IPS-18c (cell line): ENCODE measurements around the gene CHCHD6.

ENCODE experiments used
- H3K4me3 ChIP-seq: 2 replicates; pipeline ENCODE4 v1.7.0; 2013; ENCODE audit warnings: low read depth, mild to moderate bottlenecking, low read length, moderate library complexity; ENCODE audit not compliant: insufficient read depth
- H3K9me3 ChIP-seq: one replicate; pipeline ENCODE4 v1.6.1; 2013; ENCODE audit warnings: mild to moderate bottlenecking, low read length, moderate library complexity; ENCODE audit not compliant: control insufficient read depth, insufficient read depth

CHCHD6 gene

GRCh38 chr3:126957776-126958637 lies 254.0 kb downstream of the CHCHD6 start:
- H3K4me3 ChIP-seq, result no peak overlapping the region
- no peaks in the 10 kb centered on the region for H3K9me3 ChIP-seq

- no peaks in the 10 kb centered on the region for H3K9me3 ChIP-seq
- H3K4me3 ChIP-seq, result no peak overlapping the region
Observed at GRCh38 chr3:126958638-126959085, 254.6 kb downstream of the CHCHD6 start.

GRCh38 chr3:126959136-126959920 lies 255.3 kb downstream of the CHCHD6 start:
- no peak overlapping the region for H3K4me3 ChIP-seq
- no peaks in the 10 kb centered on the region for H3K9me3 ChIP-seq

GRCh38 chr3:126959921-126960603 lies 256.0 kb downstream of the CHCHD6 start:
- H3K9me3 ChIP-seq, result no peaks in the 10 kb centered on the region
- no peak overlapping the region for H3K4me3 ChIP-seq

- Histone ChIP-seq H3K4me3 (no peak overlapping the region), H3K9me3 (no peaks in the 10 kb centered on the region)
Observed at GRCh38 chr3:126960604-126960995, 256.6 kb downstream of the CHCHD6 start.

- Histone ChIP-seq H3K4me3 (no peak overlapping the region), H3K9me3 (no peaks in the 10 kb centered on the region)
Observed at GRCh38 chr3:126961191-126961790, 257.3 kb downstream of the CHCHD6 start.

- Histone ChIP-seq H3K4me3 (no peak overlapping the region), H3K9me3 (no peaks in the 10 kb centered on the region)
Observed at GRCh38 chr3:126961791-126962461, 257.9 kb downstream of the CHCHD6 start.

- Histone ChIP-seq H3K4me3 (no peak overlapping the region), H3K9me3 (no peaks in the 10 kb centered on the region)
Observed at GRCh38 chr3:126962756-126963155, 258.7 kb downstream of the CHCHD6 start.

- Histone ChIP-seq H3K4me3 (no peak overlapping the region), H3K9me3 (no peaks in the 10 kb centered on the region)
Observed at GRCh38 chr3:126963261-126964190, 259.5 kb downstream of the CHCHD6 start.

- Histone ChIP-seq H3K4me3 (no peak overlapping the region), H3K9me3 (no peaks in the 10 kb centered on the region)
Observed at GRCh38 chr3:126964261-126964660, 260.2 kb downstream of the CHCHD6 start.

- Histone ChIP-seq H3K9me3 (no peaks in the 10 kb centered on the region), H3K4me3 (no peak overlapping the region)
Observed at GRCh38 chr3:126964950-126965349, 260.9 kb downstream of the CHCHD6 start.

- Histone ChIP-seq H3K9me3 (no peaks in the 10 kb centered on the region), H3K4me3 (no peak overlapping the region)
Observed at GRCh38 chr3:126965526-126966080, 261.6 kb downstream of the CHCHD6 start.

- no peak overlapping the region for H3K4me3 ChIP-seq
- H3K9me3 ChIP-seq, result no peaks in the 10 kb centered on the region
Observed at GRCh38 chr3:126967386-126967785, 263.3 kb downstream of the CHCHD6 start.

GRCh38 chr3:126968391-126969390 lies 264.7 kb downstream of the CHCHD6 start:
- Histone ChIP-seq H3K9me3 (peaks cover 2% of the 10 kb centered on the region), H3K4me3 (no peak overlapping the region)

GRCh38 chr3:126969586-126969985 lies 265.5 kb downstream of the CHCHD6 start:
- no peak overlapping the region for H3K4me3 ChIP-seq
- H3K9me3 ChIP-seq, result peaks cover 5% of the 10 kb centered on the region
